Limb (tissue), 2 donors: Measurements from ENCODE around the gene TCF20.

Source experiments
- DNase-seq, 2 donors: peaks; one replicate each; pipeline ENCODE4 v3.0.0-alpha.2; 2016; ENCODE audit errors: extremely low spot score in 2 of 2

TCF20 gene

GRCh38 chr22:42270510-42271190 lies at the start of gene TCF20:
Gene TCF20 (minus strand): TSS chr22:42270653. CDS start chr22:42215305, 55,348 bp downstream.
- peak; percentile 85 to 86 for DNase-seq

- no peak for DNase-seq
Measured at GRCh38 chr22:42319386-42319785, 48.9 kb upstream of the TCF20 start.

GRCh38 chr22:42318967-42319366 lies 48.5 kb upstream of the TCF20 start:
- DNase-seq, result no peak

- peak in 1 of 2 donors; percentile 66 for DNase-seq
Measured at GRCh38 chr22:42317691-42318547, 47.5 kb upstream of the TCF20 start.

GRCh38 chr22:42317008-42317407 lies 46.6 kb upstream of the TCF20 start:
- peak; percentile 28 to 65 for DNase-seq

- DNase-seq, result no peak
Measured at GRCh38 chr22:42315392-42315756, 44.9 kb upstream of the TCF20 start.

- DNase-seq, result no peak
Measured at GRCh38 chr22:42314709-42315391, 44.4 kb upstream of the TCF20 start.

GRCh38 chr22:42313804-42314581 lies 43.5 kb upstream of the TCF20 start:
- DNase-seq, result peak in 1 of 2 donors; percentile 71

- no peak for DNase-seq
Measured at GRCh38 chr22:42313204-42313603, 42.8 kb upstream of the TCF20 start.

GRCh38 chr22:42310291-42311015 lies 40.0 kb upstream of the TCF20 start:
- no peak for DNase-seq

GRCh38 chr22:42309865-42310264 lies 39.4 kb upstream of the TCF20 start:
- no peak for DNase-seq

- DNase-seq, result no peak
Measured at GRCh38 chr22:42308892-42309468, 38.5 kb upstream of the TCF20 start.

GRCh38 chr22:42307806-42308563 lies 37.5 kb upstream of the TCF20 start:
- no peak for DNase-seq

GRCh38 chr22:42306010-42306409 lies 35.6 kb upstream of the TCF20 start:
- no peak for DNase-seq

GRCh38 chr22:42304324-42304790 lies 33.9 kb upstream of the TCF20 start:
- no peak for DNase-seq

GRCh38 chr22:42303396-42304323 lies 33.2 kb upstream of the TCF20 start:
- DNase-seq, result no peak

GRCh38 chr22:42301742-42302102 lies 31.3 kb upstream of the TCF20 start:
- no peak for DNase-seq

GRCh38 chr22:42301077-42301741 lies 30.8 kb upstream of the TCF20 start:
- no peak for DNase-seq
